ENCODE results near the gene FBXO42. TPM values are rescaled to one million over a fixed set of nuclear protein-coding genes. Genes with fewer than 3 reads are reported as not detected.

The FBXO42 gene
- total and polyA plus RNA-seq, 2 of the 4 experiments (the other 2 are of a cell fraction), result 12.0 to 18.8 TPM

GRCh38 chr1:16251381-16251780 lies 100.9 kb downstream of the FBXO42 start:
- ATAC-seq (ENCODE audit: low read depth) (no peak), DNase-seq (no peak)
- H3K18ac ChIP-seq (ENCODE audit: low read depth, low read length), result no peak overlapping the region
- H3K4me1 ChIP-seq (ENCODE audit: control insufficient read depth, insufficient read depth, low read length), result peaks cover 20% of the 10 kb centered on the region
- no peaks in the 10 kb centered on the region for H3K9me3 ChIP-seq (ENCODE audit: control insufficient read depth, insufficient read depth, low read length)
- no TSS peak for BruUV-seq (replicated peaks)
- CTCF ChIA-PET, result no interaction called here
- TF ChIP-seq, protein P1, sequence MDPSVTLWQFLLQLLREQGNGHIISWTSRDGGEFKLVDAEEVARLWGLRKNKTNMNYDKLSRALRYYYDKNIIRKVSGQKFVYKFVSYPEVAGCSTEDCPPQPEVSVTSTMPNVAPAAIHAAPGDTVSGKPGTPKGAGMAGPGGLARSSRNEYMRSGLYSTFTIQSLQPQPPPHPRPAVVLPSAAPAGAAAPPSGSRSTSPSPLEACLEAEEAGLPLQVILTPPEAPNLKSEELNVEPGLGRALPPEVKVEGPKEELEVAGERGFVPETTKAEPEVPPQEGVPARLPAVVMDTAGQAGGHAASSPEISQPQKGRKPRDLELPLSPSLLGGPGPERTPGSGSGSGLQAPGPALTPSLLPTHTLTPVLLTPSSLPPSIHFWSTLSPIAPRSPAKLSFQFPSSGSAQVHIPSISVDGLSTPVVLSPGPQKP (IDR thresholded peaks at IDR 0.05; ENCODE audit: borderline replicate concordance, low read depth, low read length), result no peak
- TF ChIP-seq, protein P2, sequence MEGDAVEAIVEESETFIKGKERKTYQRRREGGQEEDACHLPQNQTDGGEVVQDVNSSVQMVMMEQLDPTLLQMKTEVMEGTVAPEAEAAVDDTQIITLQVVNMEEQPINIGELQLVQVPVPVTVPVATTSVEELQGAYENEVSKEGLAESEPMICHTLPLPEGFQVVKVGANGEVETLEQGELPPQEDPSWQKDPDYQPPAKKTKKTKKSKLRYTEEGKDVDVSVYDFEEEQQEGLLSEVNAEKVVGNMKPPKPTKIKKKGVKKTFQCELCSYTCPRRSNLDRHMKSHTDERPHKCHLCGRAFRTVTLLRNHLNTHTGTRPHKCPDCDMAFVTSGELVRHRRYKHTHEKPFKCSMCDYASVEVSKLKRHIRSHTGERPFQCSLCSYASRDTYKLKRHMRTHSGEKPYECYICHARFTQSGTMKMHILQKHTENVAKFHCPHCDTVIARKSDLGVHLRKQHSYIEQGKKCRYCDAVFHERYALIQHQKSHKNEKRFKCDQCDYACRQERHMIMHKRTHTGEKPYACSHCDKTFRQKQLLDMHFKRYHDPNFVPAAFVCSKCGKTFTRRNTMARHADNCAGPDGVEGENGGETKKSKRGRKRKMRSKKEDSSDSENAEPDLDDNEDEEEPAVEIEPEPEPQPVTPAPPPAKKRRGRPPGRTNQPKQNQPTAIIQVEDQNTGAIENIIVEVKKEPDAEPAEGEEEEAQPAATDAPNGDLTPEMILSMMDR (conservative IDR thresholded peaks at IDR 0.05; ENCODE audit: low read depth, low read length), result no peak
- TF ChIP-seq CHD1 (IDR thresholded peaks at IDR 0.05; ENCODE audit: low read depth, low read length) (no peak), NFE2L2 (IDR thresholded peaks at IDR 0.05; ENCODE audit: low read depth, low read length) (no peak), MAFK (IDR thresholded peaks at IDR 0.05; ENCODE audit: low read depth, low read length) (no peak), SMC3 (IDR thresholded peaks at IDR 0.05; ENCODE audit: low read depth, low read length) (no peak), RFX5 (IDR thresholded peaks at IDR 0.05; ENCODE audit: low read depth, low read length) (no peak)
- dilution Hi-C loops (cut with HindIII; ENCODE audit: low sequenced_read_pairs, unreplicated experiment), result no loop called here
- no peak overlapping the region for H3K4me3 ChIP-seq (ENCODE audit: insufficient read depth, low read depth, low read length)
- no peak overlapping the region for H2BK20ac ChIP-seq (ENCODE audit: low read depth, low read length)
- peaks cover 34% of the 10 kb centered on the region for H3K36me3 ChIP-seq (ENCODE audit: control insufficient read depth, insufficient read depth, low read length)
- H3K4me2 ChIP-seq (ENCODE audit: low read depth, low read length), result no peak overlapping the region
- no peak overlapping the region for H3K27ac ChIP-seq (ENCODE audit: insufficient read depth, low read length)
- no peak overlapping the region for H3K4ac ChIP-seq (ENCODE audit: low read depth, low read length)
- H3K23ac ChIP-seq (ENCODE audit: low read depth, low read length), result no peak overlapping the region
- no peak overlapping the region for H3K14ac ChIP-seq (replicated peaks; ENCODE audit: low read depth, low read length)
- H2BK15ac ChIP-seq (ENCODE audit: low read depth, low read length), result no peak overlapping the region
- no peak overlapping the region for H4K8ac ChIP-seq (ENCODE audit: low read depth in 2 of 2, low read length in 2 of 2)
- H4K91ac ChIP-seq (ENCODE audit: insufficient read depth, low read depth, low read length), result no peak overlapping the region
- H4K20me1 ChIP-seq (ENCODE audit: insufficient read depth, low read length), result peaks cover 3% of the 10 kb centered on the region; the same call in 1 of the 2 replicates
- no peak overlapping the region for H4K5ac ChIP-seq (ENCODE audit: low read depth, low read length)
- no peak overlapping the region for H3K56ac ChIP-seq (ENCODE audit: extremely low read depth, insufficient read depth, low read length)
- H3K9me1 ChIP-seq (ENCODE audit: insufficient read depth, low read length), result peaks cover 20% of the 10 kb centered on the region
- POLR2A ChIA-PET (ENCODE audit: unreplicated experiment), result no interaction called here
- WGBS, 2 experiments (ENCODE audit: extremely low coverage in 2 of 2, insufficient read length in 1 of 2), result no CpG with 5 or more reads among the region's 10 CpGs
- in situ Hi-C loops (cut with MboI; ENCODE audit: low sequenced_read_pairs), result no loop called here
- H2BK120ac ChIP-seq (ENCODE audit: low read depth, low read length), result no peak overlapping the region
- no peak overlapping the region for H3K9ac ChIP-seq (ENCODE audit: low read depth, low read length)
- H2AK9ac ChIP-seq (replicated peaks; ENCODE audit: low read depth, low read length, poor library complexity), result no peak overlapping the region
- no peak overlapping the region for H2AFZ ChIP-seq (replicated peaks; ENCODE audit: low read length, poor library complexity)
- peaks cover 24 to 45% of the 10 kb centered on the region in 2 experiments for H3K79me1 ChIP-seq (ENCODE audit: low read depth in 1 of 2, low read length in 2 of 2)
- no peaks in the 10 kb centered on the region for H3K27me3 ChIP-seq (ENCODE audit: control insufficient read depth, insufficient read depth, low read length)
- no peak overlapping the region for H2BK5ac ChIP-seq (ENCODE audit: low read depth, low read length, poor library complexity, severe bottlenecking)
- intact Hi-C loops (cut with micrococcal nuclease), result no loop called here
- no peak overlapping the region for H2AK5ac ChIP-seq (ENCODE audit: low read depth, low read length)

Data from IMR-90 (cell line).